Keratinocyte (primary cell): ENCODE data around the gene CDX2.

Source experiments
- EZH2 ChIP-seq: IDR thresholded peaks from one replicate; pipeline ENCODE4 v1.6.1; 2012; ENCODE audit warnings: inconsistent platforms, mild to moderate bottlenecking, low read length, moderate library complexity
- TF ChIP-seq, protein P1 (sequence below), 3 experiments: IDR thresholded peaks in 1 of 3; conservative IDR thresholded peaks in 1 of 3; optimal IDR thresholded peaks in 1 of 3; 2 replicates in 2 of 3; 3 replicates in 1 of 3; pipeline versions ENCODE3 to v1.5.1; 2011; ENCODE audit warnings: low read length in 3 of 3, mild to moderate bottlenecking in 3 of 3, moderate library complexity in 2 of 3, control low read depth in 1 of 3, inconsistent platforms in 1 of 3; ENCODE audit not compliant: insufficient read depth in 2 of 3; ENCODE audit errors: extremely low read depth in 1 of 3

DNA sequence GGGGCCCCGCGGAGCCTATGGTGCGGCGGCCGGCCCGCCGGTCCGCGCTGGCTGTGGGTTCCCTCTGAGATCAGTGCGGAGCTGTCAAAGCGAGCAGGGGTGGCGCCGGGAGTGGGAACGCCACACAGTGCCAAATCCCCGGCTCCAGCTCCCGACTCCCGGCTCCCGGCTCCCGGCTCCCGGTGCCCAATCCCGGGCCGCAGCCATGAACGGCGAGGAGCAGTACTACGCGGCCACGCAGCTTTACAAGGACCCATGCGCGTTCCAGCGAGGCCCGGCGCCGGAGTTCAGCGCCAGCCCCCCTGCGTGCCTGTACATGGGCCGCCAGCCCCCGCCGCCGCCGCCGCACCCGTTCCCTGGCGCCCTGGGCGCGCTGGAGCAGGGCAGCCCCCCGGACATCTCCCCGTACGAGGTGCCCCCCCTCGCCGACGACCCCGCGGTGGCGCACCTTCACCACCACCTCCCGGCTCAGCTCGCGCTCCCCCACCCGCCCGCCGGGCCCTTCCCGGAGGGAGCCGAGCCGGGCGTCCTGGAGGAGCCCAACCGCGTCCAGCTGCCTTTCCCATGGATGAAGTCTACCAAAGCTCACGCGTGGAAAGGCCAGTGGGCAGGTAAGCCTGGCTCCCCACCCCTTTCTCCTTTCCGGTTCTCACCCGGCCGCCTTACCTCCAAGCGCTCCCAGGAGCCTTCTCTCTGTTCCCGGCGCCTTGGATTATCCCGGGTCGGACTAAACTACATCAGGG, 49.0 kb downstream of the CDX2 start, which contains the start of gene PDX1:
- TF ChIP-seq, protein P1, sequence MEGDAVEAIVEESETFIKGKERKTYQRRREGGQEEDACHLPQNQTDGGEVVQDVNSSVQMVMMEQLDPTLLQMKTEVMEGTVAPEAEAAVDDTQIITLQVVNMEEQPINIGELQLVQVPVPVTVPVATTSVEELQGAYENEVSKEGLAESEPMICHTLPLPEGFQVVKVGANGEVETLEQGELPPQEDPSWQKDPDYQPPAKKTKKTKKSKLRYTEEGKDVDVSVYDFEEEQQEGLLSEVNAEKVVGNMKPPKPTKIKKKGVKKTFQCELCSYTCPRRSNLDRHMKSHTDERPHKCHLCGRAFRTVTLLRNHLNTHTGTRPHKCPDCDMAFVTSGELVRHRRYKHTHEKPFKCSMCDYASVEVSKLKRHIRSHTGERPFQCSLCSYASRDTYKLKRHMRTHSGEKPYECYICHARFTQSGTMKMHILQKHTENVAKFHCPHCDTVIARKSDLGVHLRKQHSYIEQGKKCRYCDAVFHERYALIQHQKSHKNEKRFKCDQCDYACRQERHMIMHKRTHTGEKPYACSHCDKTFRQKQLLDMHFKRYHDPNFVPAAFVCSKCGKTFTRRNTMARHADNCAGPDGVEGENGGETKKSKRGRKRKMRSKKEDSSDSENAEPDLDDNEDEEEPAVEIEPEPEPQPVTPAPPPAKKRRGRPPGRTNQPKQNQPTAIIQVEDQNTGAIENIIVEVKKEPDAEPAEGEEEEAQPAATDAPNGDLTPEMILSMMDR (optimal IDR thresholded peaks at IDR 0.05 in 1 of 3, IDR thresholded peaks at IDR 0.05 in 1 of 3, conservative IDR thresholded peaks at IDR 0.05 in 1 of 3; ENCODE audit: extremely low read depth in 1 of 3, insufficient read depth in 2 of 3, low read length in 3 of 3), result no peak
- peak; percentile 13 for TF ChIP-seq EZH2
